Stimulated activated effector memory CD8-positive, alpha-beta T cell treated with anti-CD3 and anti-CD28 coated beads, Interleukin-12 subunit alpha, Interleukin-12 subunit beta, amount 100 ng/mL, for 72 hours (primary cell): ENCODE measurements around the gene PTPN4.

ENCODE experiments used
- ATAC-seq: fragments of 150-1000 bp; cut with Tn5 transposase; 2 replicates; pipeline ENCODE4 v1.10.0; 2021
- DNase-seq, 2 donors: peaks; one replicate each; pipeline ENCODE4 v3.0.0; 2021 to 2022; ENCODE audit warnings: low spot score in 2 of 2
- H3K27ac Mint-ChIP-seq: one replicate; pipeline ENCODE4 v1.8.0; 2022; ENCODE audit warnings: mild to moderate bottlenecking, mixed read lengths
- H3K36me3 Mint-ChIP-seq: one replicate; pipeline ENCODE4 v1.8.0; 2022; ENCODE audit warnings: mild to moderate bottlenecking, mixed read lengths
- H3K4me1 Mint-ChIP-seq: one replicate; pipeline ENCODE4 v1.8.0; 2022; ENCODE audit warnings: mixed read lengths
- H3K4me3 Mint-ChIP-seq: one replicate; pipeline ENCODE4 v1.8.0; 2022; ENCODE audit warnings: mild to moderate bottlenecking, mixed read lengths
- H3K9me3 Mint-ChIP-seq: one replicate; pipeline ENCODE4 v1.8.0; 2022; ENCODE audit warnings: mixed read lengths

PTPN4 gene

GRCh38 chr2:119871725-119872124 lies 112.0 kb downstream of the PTPN4 start:
- peaks cover 22% of the 10 kb centered on the region for H3K4me1 Mint-ChIP-seq
- H3K9me3 Mint-ChIP-seq = no peaks in the 10 kb centered on the region
- ATAC-seq (no peak), DNase-seq (no peak)
- H3K4me3 Mint-ChIP-seq = no peak overlapping the region
- no peaks in the 10 kb centered on the region for H3K36me3 Mint-ChIP-seq
- H3K27ac Mint-ChIP-seq = no peak overlapping the region

DNA sequence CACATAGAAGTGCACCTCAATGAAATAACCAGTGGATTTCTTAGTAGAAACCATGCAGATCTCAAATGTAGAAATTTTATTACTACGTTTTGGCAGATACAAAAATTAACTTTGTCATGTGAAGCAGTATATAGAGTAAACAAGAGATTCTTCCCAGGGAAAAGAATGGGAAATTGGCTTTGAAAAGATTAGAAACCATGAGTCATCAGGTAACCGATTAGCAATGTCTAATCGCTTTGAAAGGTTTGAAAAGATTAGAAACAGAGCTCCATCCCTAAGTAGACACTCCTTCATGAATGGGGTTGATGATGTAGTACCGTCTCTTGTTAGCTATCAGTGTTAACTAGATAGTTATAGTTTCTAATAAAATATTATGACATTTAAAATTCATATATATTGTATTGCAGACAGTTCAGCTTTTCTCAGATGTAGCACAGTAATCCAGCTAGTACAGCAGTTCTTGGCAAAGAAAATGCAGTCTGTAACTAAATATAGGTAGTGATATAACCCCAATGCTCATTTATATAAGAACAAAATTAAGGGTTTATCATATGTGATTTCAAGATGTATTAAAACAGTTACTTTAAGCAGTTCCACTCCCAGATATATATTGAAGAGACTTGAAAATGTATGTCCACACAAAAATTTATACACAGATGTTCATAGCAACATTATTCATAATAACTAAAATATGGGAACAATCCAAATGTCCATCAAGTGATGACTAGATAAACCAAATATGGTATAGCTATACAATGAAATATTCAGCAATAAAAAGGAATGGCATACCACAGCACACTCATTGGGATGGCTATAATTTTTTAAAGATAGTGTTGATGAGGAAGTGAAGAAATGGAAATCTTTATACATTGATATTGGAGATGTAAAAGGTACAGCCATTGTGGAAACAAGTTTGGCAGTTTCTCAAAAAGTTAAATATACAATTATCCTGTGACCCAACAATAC lies 113.9 kb downstream of the PTPN4 start:
- H3K4me3 Mint-ChIP-seq = no peak overlapping the region
- no peaks in the 10 kb centered on the region for H3K9me3 Mint-ChIP-seq
- DNase-seq (no peak), ATAC-seq (no peak)
- peaks cover 9% of the 10 kb centered on the region for H3K4me1 Mint-ChIP-seq
- H3K27ac Mint-ChIP-seq = no peak overlapping the region
- H3K36me3 Mint-ChIP-seq = no peaks in the 10 kb centered on the region

DNA sequence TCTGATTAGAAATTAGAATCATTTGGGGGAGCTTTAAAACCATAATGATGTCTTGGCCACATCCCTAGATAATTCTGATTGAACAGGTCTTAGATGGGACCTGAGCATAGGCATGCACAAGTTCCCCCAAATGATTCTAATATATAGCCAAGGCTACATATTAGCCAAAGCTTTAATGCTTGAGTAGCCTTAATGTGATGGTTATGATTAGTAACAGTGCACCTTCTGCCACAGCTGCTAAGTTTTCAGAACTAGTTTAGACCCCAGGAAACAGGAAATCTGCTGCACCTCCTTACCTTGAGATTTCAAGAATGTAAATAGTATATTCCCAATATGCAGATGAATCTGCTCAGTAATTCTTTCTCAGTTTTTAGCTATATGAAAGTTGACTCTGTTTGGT lies 119.8 kb downstream of the PTPN4 start:
- DNase-seq (no peak), ATAC-seq (no peak)
- Mint-ChIP-seq H3K9me3 (no peaks in the 10 kb centered on the region), H3K4me3 (no peak overlapping the region), H3K27ac (no peak overlapping the region), H3K36me3 (peaks cover 7% of the 10 kb centered on the region), H3K4me1 (peaks cover 9% of the 10 kb centered on the region)

DNA sequence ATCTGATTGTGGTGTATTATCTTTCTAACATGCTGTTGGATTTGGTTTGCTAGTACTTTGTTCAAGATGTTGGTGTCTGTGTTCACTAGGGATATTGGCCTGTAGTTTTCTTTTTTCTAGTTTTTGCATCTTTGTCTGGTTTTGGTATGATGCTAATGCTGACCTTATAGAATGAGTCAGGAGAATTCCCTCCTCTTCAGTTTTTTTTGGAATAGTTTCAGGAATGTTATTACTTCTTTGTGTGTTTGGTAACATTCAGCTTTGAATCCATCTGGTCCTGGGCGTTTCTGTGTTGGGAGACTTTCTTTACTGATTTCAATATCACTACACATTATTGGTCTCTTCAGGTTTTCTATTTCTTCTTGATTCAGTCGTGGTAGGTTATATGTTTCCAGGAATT lies 129.0 kb downstream of the PTPN4 start:
- Mint-ChIP-seq H3K4me3 (no peak overlapping the region), H3K36me3 (peaks cover 39% of the 10 kb centered on the region), H3K27ac (no peak overlapping the region), H3K4me1 (peaks cover 12% of the 10 kb centered on the region), H3K9me3 (peaks cover 12% of the 10 kb centered on the region)
- ATAC-seq = no peak
- DNase-seq = no peak

GRCh38 chr2:119897736-119898395 lies 138.1 kb downstream of the PTPN4 start:
- Mint-ChIP-seq H3K4me3 (no peak overlapping the region), H3K27ac (no peak overlapping the region), H3K9me3 (no peaks in the 10 kb centered on the region), H3K36me3 (peaks cover 22% of the 10 kb centered on the region), H3K4me1 (no peaks in the 10 kb centered on the region)
- ATAC-seq = no peak
- no peak for DNase-seq

- no peak for ATAC-seq
These were observed 141.3 kb downstream of the PTPN4 start for GRCh38 chr2:119901013-119901412.

GRCh38 chr2:119910566-119910965 lies 150.8 kb downstream of the PTPN4 start:
- peaks cover 6% of the 10 kb centered on the region for H3K9me3 Mint-ChIP-seq
- ATAC-seq = no peak
- H3K36me3 Mint-ChIP-seq = peaks cover 6% of the 10 kb centered on the region
- H3K4me1 Mint-ChIP-seq = peaks cover 5% of the 10 kb centered on the region
- H3K4me3 Mint-ChIP-seq = no peak overlapping the region
- H3K27ac Mint-ChIP-seq = no peak overlapping the region
- no peak for DNase-seq

More at GRCh38 chr2:119901013-119901412, 141.3 kb downstream of the PTPN4 start:
- H3K9me3 Mint-ChIP-seq = peaks cover 8% of the 10 kb centered on the region
- no peak for DNase-seq
- H3K4me1 Mint-ChIP-seq = no peaks in the 10 kb centered on the region
- H3K27ac Mint-ChIP-seq = no peak overlapping the region
- H3K36me3 Mint-ChIP-seq = peaks cover 26% of the 10 kb centered on the region
- no peak overlapping the region for H3K4me3 Mint-ChIP-seq

- DNase-seq (no peak), ATAC-seq (no peak)
- Mint-ChIP-seq H3K36me3 (no peaks in the 10 kb centered on the region), H3K27ac (no peak overlapping the region), H3K9me3 (peaks cover 6% of the 10 kb centered on the region), H3K4me1 (peaks cover 5% of the 10 kb centered on the region), H3K4me3 (no peak overlapping the region)
These were observed 154.5 kb downstream of the PTPN4 start for GRCh38 chr2:119914266-119914665.

GRCh38 chr2:119921825-119922224 lies 162.1 kb downstream of the PTPN4 start:
- ATAC-seq = no peak
- Mint-ChIP-seq H3K4me3 (no peak overlapping the region), H3K36me3 (peaks cover 5% of the 10 kb centered on the region), H3K9me3 (no peaks in the 10 kb centered on the region), H3K4me1 (peaks cover 6% of the 10 kb centered on the region), H3K27ac (no peak overlapping the region)
- no peak for DNase-seq

GRCh38 chr2:119922699-119923098 lies 163.0 kb downstream of the PTPN4 start:
- Mint-ChIP-seq H3K4me3 (no peak overlapping the region), H3K4me1 (peaks cover 12% of the 10 kb centered on the region), H3K9me3 (no peaks in the 10 kb centered on the region), H3K36me3 (peaks cover 5% of the 10 kb centered on the region), H3K27ac (no peak overlapping the region)
- DNase-seq = no peak
- ATAC-seq = no peak

- DNase-seq (peak in 1 of 2 donors; percentile 8), ATAC-seq (peak; percentile 95)
- Mint-ChIP-seq H3K4me1 (peaks cover 34% of the 10 kb centered on the region), H3K36me3 (peaks cover 13% of the 10 kb centered on the region), H3K9me3 (no peaks in the 10 kb centered on the region), H3K27ac (peak overlapping the region; percentile 84), H3K4me3 (peak overlapping the region; percentile 71)
These were observed 169.8 kb downstream of the PTPN4 start for GRCh38 chr2:119929537-119929936.

DNA sequence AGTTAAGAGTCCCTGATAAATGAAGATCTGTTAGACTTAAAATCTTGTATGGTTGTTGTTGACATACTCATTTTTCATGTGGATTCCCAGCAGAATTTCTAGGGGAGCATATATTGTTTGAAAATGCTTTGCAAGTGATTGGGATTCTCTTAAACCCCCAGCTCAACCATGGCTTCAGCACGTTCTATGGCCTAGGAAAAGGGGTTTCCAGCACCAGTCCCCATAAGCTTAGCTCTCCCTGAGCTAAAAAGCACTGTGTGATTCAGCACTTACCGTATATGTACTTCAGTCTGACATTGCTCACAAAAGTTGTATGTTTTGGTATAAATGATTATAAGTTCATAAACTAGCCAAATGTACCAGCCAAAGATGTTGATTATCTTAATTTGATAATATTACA lies 173.1 kb downstream of the PTPN4 start:
- Mint-ChIP-seq H3K4me1 (peaks cover 36% of the 10 kb centered on the region), H3K27ac (peak overlapping the region; percentile 84), H3K9me3 (no peaks in the 10 kb centered on the region), H3K4me3 (peak overlapping the region; percentile 71), H3K36me3 (peaks cover 46% of the 10 kb centered on the region)
- DNase-seq = no peak
- peak; percentile 51 for ATAC-seq

GRCh38 chr2:119934319-119934718 lies 174.6 kb downstream of the PTPN4 start:
- Mint-ChIP-seq H3K36me3 (peaks cover 55% of the 10 kb centered on the region), H3K4me1 (peaks cover 35% of the 10 kb centered on the region), H3K4me3 (no peak overlapping the region), H3K27ac (peak overlapping the region; percentile 84), H3K9me3 (no peaks in the 10 kb centered on the region)
- no peak for DNase-seq
- no peak for ATAC-seq

- peaks cover 61% of the 10 kb centered on the region for H3K36me3 Mint-ChIP-seq
- no peak overlapping the region for H3K4me3 Mint-ChIP-seq
- no peak for DNase-seq
- H3K4me1 Mint-ChIP-seq = peaks cover 42% of the 10 kb centered on the region
- ATAC-seq = no peak
- H3K27ac Mint-ChIP-seq = no peak overlapping the region
- no peaks in the 10 kb centered on the region for H3K9me3 Mint-ChIP-seq
These were observed 178.0 kb downstream of the PTPN4 start for GRCh38 chr2:119937680-119938079.

DNA sequence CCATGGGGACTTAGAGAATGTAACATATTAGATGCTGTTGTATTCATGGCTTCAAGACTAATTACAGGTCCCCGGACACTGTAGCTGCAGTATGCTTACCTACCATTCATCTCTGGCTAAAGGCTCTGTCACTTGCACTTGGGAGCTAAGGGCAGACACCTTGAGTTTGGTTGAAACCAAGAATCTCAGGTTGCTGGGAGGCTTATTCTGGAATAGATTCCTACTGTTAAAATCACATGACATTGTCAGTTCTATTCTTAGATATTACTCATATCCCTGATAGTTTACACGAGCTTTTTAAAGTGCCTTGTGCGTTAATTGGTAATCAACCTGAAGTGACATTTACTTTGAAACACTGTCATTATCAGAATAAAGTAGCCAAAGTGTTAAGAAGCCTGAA lies 180.2 kb downstream of the PTPN4 start:
- ATAC-seq = no peak
- H3K27ac Mint-ChIP-seq = no peak overlapping the region
- peaks cover 55% of the 10 kb centered on the region for H3K4me1 Mint-ChIP-seq
- H3K4me3 Mint-ChIP-seq = no peak overlapping the region
- peaks cover 59% of the 10 kb centered on the region for H3K36me3 Mint-ChIP-seq
- no peaks in the 10 kb centered on the region for H3K9me3 Mint-ChIP-seq
- no peak for DNase-seq

DNA sequence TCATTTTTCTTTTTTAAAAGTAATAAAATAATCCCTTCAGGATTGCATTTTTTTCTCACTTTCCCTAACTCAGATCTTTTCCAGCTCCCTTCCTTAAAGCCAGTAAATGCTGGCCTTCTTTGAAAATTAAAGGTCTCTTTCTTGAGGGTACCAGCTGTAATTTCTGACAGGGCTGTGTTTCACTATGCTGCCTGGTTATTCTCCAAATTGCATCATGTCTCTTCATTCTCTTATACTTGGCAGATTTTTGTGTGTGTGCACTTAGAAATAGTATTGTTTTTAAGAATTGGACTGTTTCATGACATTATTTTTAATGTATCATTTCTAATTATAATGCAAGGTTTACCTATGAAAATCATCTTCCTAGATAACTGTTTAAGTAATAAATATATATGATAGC lies 181.1 kb downstream of the PTPN4 start:
- H3K27ac Mint-ChIP-seq = peak overlapping the region; percentile 56
- peaks cover 48% of the 10 kb centered on the region for H3K4me1 Mint-ChIP-seq

More for the DNA sequence above, 181.1 kb downstream of the PTPN4 start:
- peaks cover 59% of the 10 kb centered on the region for H3K36me3 Mint-ChIP-seq
- DNase-seq (no peak), ATAC-seq (no peak)
- no peaks in the 10 kb centered on the region for H3K9me3 Mint-ChIP-seq
- no peak overlapping the region for H3K4me3 Mint-ChIP-seq
